Right lobe of liver (tissue), 6 donors: Measurements from ENCODE around the gene UBE4A. TPM values are rescaled to one million over a fixed set of nuclear protein-coding genes. Genes with fewer than 3 reads are reported as not detected.

Experiments used
- ATAC-seq, 4 donors: fragments of 200-7000 bp; cut with Tn5 transposase; one replicate each; pipeline ENCODE4 v1.9.1; 2020; ENCODE audit warnings: mild to moderate bottlenecking in 4 of 4, moderate library complexity in 4 of 4
- DNase-seq, 3 donors: peaks; one replicate each; pipeline ENCODE4 v3.0.0-alpha.2; 2020
- H3K27ac ChIP-seq, 3 donors: fragments of 200-600 bp; one replicate each; pipeline ENCODE4 v1.8.0; 2022
- H3K27me3 ChIP-seq, 2 donors: fragments of 200-600 bp; one replicate each; pipeline ENCODE4 v1.8.0; 2022
- H3K36me3 ChIP-seq, 4 donors: fragments of 200-600 bp; sonication (generic) in 1 of 4; one replicate each; pipeline versions ENCODE4 v1.5.1 to v1.8.0; 2017 to 2022; ENCODE audit warnings: control low read depth in 1 of 4
- H3K4me1 ChIP-seq, 4 donors: fragments of 200-600 bp; sonication (generic) in 1 of 4; one replicate each; pipeline versions ENCODE4 v1.5.1 to v1.8.0; 2017 to 2022; ENCODE audit warnings: control low read depth in 1 of 4
- H3K4me3 ChIP-seq, 3 donors: fragments of 200-600 bp; one replicate each; pipeline ENCODE4 v1.8.0; 2022
- H3K9me3 ChIP-seq, 4 donors: fragments of 200-600 bp; sonication (generic) in 1 of 4; one replicate each; pipeline versions ENCODE4 v1.5.1 to v1.8.0; 2017 to 2022; ENCODE audit warnings: control low read depth in 1 of 4
- CTCF ChIP-seq, 4 donors: fragments of 200-600 bp in 3 of 4; fragments of 450-650 bp in 1 of 4; IDR thresholded peaks; one replicate each; pipeline versions ENCODE4 v1.5.1 to v1.8.0; 2016 to 2022; ENCODE audit warnings: antibody characterized with exemption in 4 of 4, mild to moderate bottlenecking in 2 of 4
- POLR2A ChIP-seq: fragments of 450-650 bp; IDR thresholded peaks from one replicate; pipeline ENCODE4 v1.6.1; 2017; ENCODE audit warnings: antibody characterized with exemption, mild to moderate bottlenecking
- WGBS: methylation state at CpG from one replicate; pipeline ENCODE4 v1.1.6; 2018; ENCODE audit warnings: low coverage, low lambda C conversion rate; ENCODE audit not compliant: insufficient coverage; ENCODE audit errors: missing lambda C conversion rate; 5-methylcytosine and 5-hydroxymethylcytosine counted together
- intact Hi-C, 2 donors: fragments of 100-400 bp; cut with DNase I; formaldehyde crosslinking; loops; one replicate each; pipeline versions ENCODE4 v1.11.2 to v1.14.1; 2022
- total RNA-seq, 6 experiments: library from RNA; depleted of rRNA in 2 of 6; stranded (reverse); fragments of >200 nt in 2 of 6; fragmentation: NEBNext Ultra II Directional in 3 of 6; extraction: Animal tissue kit (Norgen Biotek cat#: 25700) in 3 of 6; gene quantifications; one replicate each; pipeline versions ENCODE4 v1.1.0 to v1.2.4, GENCODE V29; 2016 to 2023
- donor health status: DM: no; HTN: yes; CAD: no.
- donor health status: DM: no; HTN: no; CAD: no.
- donor health status: DM: no; HTN: no; CAD: no.
- donor health status: DM: no; HTN: yes; CAD: no.
- donor health status: DM: no; HTN: yes; CAD: no.

The UBE4A gene
- total RNA-seq, 6 experiments from 2014 or later = 25.5 to 36.9 (median 28.5) TPM

- Histone ChIP-seq H3K9me3 (no peaks in the 10 kb centered on the region), H3K27me3 (no peaks in the 10 kb centered on the region), H3K4me1 (peaks cover 0 to 30% (median 0%) of the 10 kb centered on the region in 4 donors), H3K36me3 (no peaks in the 10 kb centered on the region), H3K27ac (peak overlapping the region; percentile 62 to 89 (median 72)), H3K4me3 (peak overlapping the region; percentile 79 to 94 (median 92))
- TF ChIP-seq POLR2A (no peak), CTCF (IDR thresholded peaks at IDR 0.05) (no peak)
- intact Hi-C loops = no loop called here
- peak; percentile 61 to 70 (median 69) for DNase-seq
- ATAC-seq = peak; percentile 7 to 35 (median 18)
- 0% methylated on average over 23 of the region's 34 CpGs for WGBS
These were observed 76.0 kb downstream of the UBE4A start for GRCh38 chr11:118435290-118435892.

- DNase-seq (peak; percentile 98 to 99 (median 99)), ATAC-seq (peak; percentile 88 to 94 (median 91))
- Histone ChIP-seq H3K36me3 (no peaks in the 10 kb centered on the region), H3K4me3 (peak within 1 kb of the TSS; percentile 79 to 94 (median 92)), H3K27me3 (no peaks in the 10 kb centered on the region), H3K9me3 (no peaks in the 10 kb centered on the region), H3K4me1 (peaks cover 0 to 30% (median 0%) of the 10 kb centered on the region in 4 donors), H3K27ac (peak within 1 kb of the TSS; percentile 73 to 89 (median 89))
- TF ChIP-seq POLR2A (peak; percentile 36), CTCF (IDR thresholded peaks at IDR 0.05) (peak in 1 of 4 donors; percentile 100)
- intact Hi-C loops = no loop called here
- 0% methylated on average over 3 of the region's 83 CpGs for WGBS
These were observed 76.7 kb downstream of the UBE4A start, which contains the start of gene KMT2A for GRCh38 chr11:118435893-118436624. TSS of gene KMT2A (plus strand) at chr11:118436492. CDS start at chr11:118436513, 21 bp downstream.

GRCh38 chr11:118436639-118437207 is 77.3 kb downstream of the UBE4A start:
- Histone ChIP-seq H3K27ac (peak overlapping the region; percentile 73 to 89 (median 89)), H3K9me3 (no peaks in the 10 kb centered on the region), H3K4me1 (peaks cover 0 to 30% (median under 1%) of the 10 kb centered on the region in 4 donors), H3K36me3 (no peaks in the 10 kb centered on the region), H3K4me3 (peak overlapping the region; percentile 79 to 94 (median 92)), H3K27me3 (no peaks in the 10 kb centered on the region)
- TF ChIP-seq CTCF (IDR thresholded peaks at IDR 0.05) (no peak), POLR2A (no peak)
- peak; percentile 41 to 64 (median 52) for DNase-seq
- ATAC-seq = no peak
- intact Hi-C loops = no loop called here
- 0% methylated on average over 2 of the region's 55 CpGs for WGBS

GRCh38 chr11:118437208-118438125 is 78.1 kb downstream of the UBE4A start:
- peak overlapping the region; percentile 73 to 89 (median 89) for H3K27ac ChIP-seq
- intact Hi-C loops = no loop called here
- ATAC-seq (peak; percentile 31 to 48 (median 40)), DNase-seq (peak; percentile 58 to 67 (median 61))
- H3K27me3 ChIP-seq = no peaks in the 10 kb centered on the region
- peak overlapping the region; percentile 79 to 94 (median 92) for H3K4me3 ChIP-seq
- 1% methylated on average over 27 of the region's 28 CpGs for WGBS
- no peaks in the 10 kb centered on the region for H3K36me3 ChIP-seq
- TF ChIP-seq POLR2A (no peak), CTCF (IDR thresholded peaks at IDR 0.05) (no peak)
- no peaks in the 10 kb centered on the region for H3K9me3 ChIP-seq
- peaks cover 0 to 34% (median 1%) of the 10 kb centered on the region in 4 donors for H3K4me1 ChIP-seq
